Panc1 (cell line): Measurements from ENCODE around the gene GLI3. TPM values are rescaled to one million over a fixed set of nuclear protein-coding genes. Genes with fewer than 3 reads are reported as not detected.

ENCODE experiments used
- ATAC-seq: fragments of 200-7000 bp; cut with Tn5 transposase; 2 replicates; pipeline ENCODE4 v1.9.1; 2020; ENCODE audit warnings: mild to moderate bottlenecking, moderate library complexity
- BruUV-seq: library from RNA; stranded (reverse); fragments of 400-500 nt; replicated peaks from 2 replicates; lab custom pipeline; 2021; lab: Mats Ljungman, UMichigan
- CTCF ChIA-PET: fragments of 300-600 bp; sonication (Branson Sonifier 250); formaldehyde crosslinking; loops from one replicate; lab custom pipeline; 2022; ENCODE audit warnings: antibody characterized with exemption; lab: Charles Lee
- POLR2A ChIA-PET: fragments of 300-600 bp; sonication (Branson Sonifier 250); formaldehyde crosslinking; loops from one replicate; lab custom pipeline; 2022; ENCODE audit warnings: antibody characterized with exemption; lab: Charles Lee
- DNase-seq: peaks from one replicate; pipeline ENCODE4 v3.0.0-alpha.2; 2010; ENCODE audit warnings: low read depth, low spot score
- H3K27ac ChIP-seq: 2 replicates; pipeline ENCODE4 v1.5.1; 2011; ENCODE audit warnings: mild to moderate bottlenecking, low read length, inconsistent platforms
- H3K27me3 ChIP-seq: fragments of 200-500 bp; sonication (Bioruptor generic); 2 replicates; pipeline ENCODE4 v1.6.0; 2014; ENCODE audit warnings: low read length, inconsistent platforms; ENCODE audit not compliant: control insufficient read depth, insufficient read depth
- H3K36me3 ChIP-seq: fragments of 200-500 bp; sonication (Bioruptor generic); 2 replicates; pipeline ENCODE4 v1.5.1; 2014; ENCODE audit warnings: inconsistent platforms, mild to moderate bottlenecking, low read length, moderate library complexity; ENCODE audit not compliant: control insufficient read depth, insufficient read depth
- H3K4me1 ChIP-seq: 2 replicates; pipeline ENCODE4 v1.5.1; 2011; ENCODE audit warnings: inconsistent platforms, mild to moderate bottlenecking, low read length, moderate library complexity; ENCODE audit not compliant: control insufficient read depth, insufficient read depth
- H3K4me3 ChIP-seq, 2 experiments: 2 replicates each; pipeline ENCODE4 v1.5.1; 2011 to 2012; ENCODE audit warnings: low read depth in 2 of 2, low read length in 2 of 2, mild to moderate bottlenecking in 2 of 2, inconsistent platforms in 1 of 2, moderate library complexity in 1 of 2
- H3K9me3 ChIP-seq: fragments of 200-500 bp; sonication (Bioruptor generic); 2 replicates; pipeline ENCODE4 v1.5.1; 2014; ENCODE audit warnings: low read depth, mild to moderate bottlenecking, inconsistent platforms, low read length, moderate library complexity; ENCODE audit not compliant: control insufficient read depth, insufficient read depth
- POLR2AphosphoS5 ChIP-seq: IDR thresholded peaks from 2 replicates; pipeline ENCODE4 v1.6.1; 2012; ENCODE audit warnings: mild to moderate bottlenecking, low read depth, low read length, moderate library complexity
- SIN3A ChIP-seq: IDR thresholded peaks from 2 replicates; pipeline ENCODE4 v1.6.1; 2012; ENCODE audit warnings: low read depth, mild to moderate bottlenecking, low read length, moderate library complexity, borderline replicate concordance; ENCODE audit not compliant: insufficient read depth
- TCF7L2 ChIP-seq: IDR thresholded peaks from 2 replicates; pipeline ENCODE4 v1.6.1; 2011; ENCODE audit warnings: mild to moderate bottlenecking, low read depth, low read length, inconsistent platforms
- in situ Hi-C: cut with HindIII; loops from 2 replicates; pipeline ENCODE4 v1.10.0; 2016; ENCODE audit warnings: low sequenced_read_pairs, low pct_unique_long_range_greater_than_20kb
- intact Hi-C: fragments of 100-400 bp; cut with micrococcal nuclease; formaldehyde crosslinking; loops from one replicate; pipeline ENCODE4 v1.10.0; 2022; ENCODE audit not compliant: unreplicated experiment
- total RNA-seq: library from RNA; stranded (reverse); gene quantifications from one replicate; pipeline ENCODE4 v1.2.1, GENCODE V29; 2021; ENCODE audit not compliant: unreplicated experiment
- TF ChIP-seq, protein P1 (sequence below): fragments of 450-650 bp; IDR thresholded peaks from 2 replicates; pipeline ENCODE4 v1.5.1; 2017; ENCODE audit warnings: mild to moderate bottlenecking
- TF ChIP-seq, protein P2 (sequence below), 2 experiments: IDR thresholded peaks; 2 replicates each; pipeline ENCODE4 v1.6.1; 2011 to 2012; ENCODE audit warnings: low read depth in 2 of 2, control low read depth in 1 of 2, low read length in 1 of 2, mild to moderate bottlenecking in 1 of 2, moderate library complexity in 1 of 2; ENCODE audit not compliant: insufficient read depth in 1 of 2

Gene GLI3
- total RNA-seq, 1 experiment from 2014 or later: 3.7 TPM

DNA sequence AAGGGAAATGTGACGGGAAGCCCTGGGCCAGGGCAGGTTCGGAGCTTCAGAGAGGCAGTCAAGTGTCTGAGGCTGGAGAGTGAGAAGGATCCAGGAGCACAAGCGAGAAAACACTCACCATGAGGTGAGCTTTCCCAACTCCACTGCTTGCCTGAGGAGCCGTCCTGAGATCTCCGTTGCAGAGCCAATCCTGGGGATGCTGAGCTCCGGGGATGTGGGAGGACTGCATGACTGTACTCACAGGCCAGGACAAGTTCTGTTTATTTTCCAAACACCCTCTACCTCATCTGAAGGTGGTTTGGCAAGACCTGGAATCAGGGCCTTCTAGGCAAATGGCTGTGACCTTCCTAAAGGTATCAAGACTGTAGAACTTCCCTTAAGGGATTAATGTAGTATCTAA lies 38.7 kb downstream of the GLI3 start:
- TF ChIP-seq, protein P1, sequence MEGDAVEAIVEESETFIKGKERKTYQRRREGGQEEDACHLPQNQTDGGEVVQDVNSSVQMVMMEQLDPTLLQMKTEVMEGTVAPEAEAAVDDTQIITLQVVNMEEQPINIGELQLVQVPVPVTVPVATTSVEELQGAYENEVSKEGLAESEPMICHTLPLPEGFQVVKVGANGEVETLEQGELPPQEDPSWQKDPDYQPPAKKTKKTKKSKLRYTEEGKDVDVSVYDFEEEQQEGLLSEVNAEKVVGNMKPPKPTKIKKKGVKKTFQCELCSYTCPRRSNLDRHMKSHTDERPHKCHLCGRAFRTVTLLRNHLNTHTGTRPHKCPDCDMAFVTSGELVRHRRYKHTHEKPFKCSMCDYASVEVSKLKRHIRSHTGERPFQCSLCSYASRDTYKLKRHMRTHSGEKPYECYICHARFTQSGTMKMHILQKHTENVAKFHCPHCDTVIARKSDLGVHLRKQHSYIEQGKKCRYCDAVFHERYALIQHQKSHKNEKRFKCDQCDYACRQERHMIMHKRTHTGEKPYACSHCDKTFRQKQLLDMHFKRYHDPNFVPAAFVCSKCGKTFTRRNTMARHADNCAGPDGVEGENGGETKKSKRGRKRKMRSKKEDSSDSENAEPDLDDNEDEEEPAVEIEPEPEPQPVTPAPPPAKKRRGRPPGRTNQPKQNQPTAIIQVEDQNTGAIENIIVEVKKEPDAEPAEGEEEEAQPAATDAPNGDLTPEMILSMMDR: no peak
- TF ChIP-seq, protein P2, sequence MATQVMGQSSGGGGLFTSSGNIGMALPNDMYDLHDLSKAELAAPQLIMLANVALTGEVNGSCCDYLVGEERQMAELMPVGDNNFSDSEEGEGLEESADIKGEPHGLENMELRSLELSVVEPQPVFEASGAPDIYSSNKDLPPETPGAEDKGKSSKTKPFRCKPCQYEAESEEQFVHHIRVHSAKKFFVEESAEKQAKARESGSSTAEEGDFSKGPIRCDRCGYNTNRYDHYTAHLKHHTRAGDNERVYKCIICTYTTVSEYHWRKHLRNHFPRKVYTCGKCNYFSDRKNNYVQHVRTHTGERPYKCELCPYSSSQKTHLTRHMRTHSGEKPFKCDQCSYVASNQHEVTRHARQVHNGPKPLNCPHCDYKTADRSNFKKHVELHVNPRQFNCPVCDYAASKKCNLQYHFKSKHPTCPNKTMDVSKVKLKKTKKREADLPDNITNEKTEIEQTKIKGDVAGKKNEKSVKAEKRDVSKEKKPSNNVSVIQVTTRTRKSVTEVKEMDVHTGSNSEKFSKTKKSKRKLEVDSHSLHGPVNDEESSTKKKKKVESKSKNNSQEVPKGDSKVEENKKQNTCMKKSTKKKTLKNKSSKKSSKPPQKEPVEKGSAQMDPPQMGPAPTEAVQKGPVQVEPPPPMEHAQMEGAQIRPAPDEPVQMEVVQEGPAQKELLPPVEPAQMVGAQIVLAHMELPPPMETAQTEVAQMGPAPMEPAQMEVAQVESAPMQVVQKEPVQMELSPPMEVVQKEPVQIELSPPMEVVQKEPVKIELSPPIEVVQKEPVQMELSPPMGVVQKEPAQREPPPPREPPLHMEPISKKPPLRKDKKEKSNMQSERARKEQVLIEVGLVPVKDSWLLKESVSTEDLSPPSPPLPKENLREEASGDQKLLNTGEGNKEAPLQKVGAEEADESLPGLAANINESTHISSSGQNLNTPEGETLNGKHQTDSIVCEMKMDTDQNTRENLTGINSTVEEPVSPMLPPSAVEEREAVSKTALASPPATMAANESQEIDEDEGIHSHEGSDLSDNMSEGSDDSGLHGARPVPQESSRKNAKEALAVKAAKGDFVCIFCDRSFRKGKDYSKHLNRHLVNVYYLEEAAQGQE (IDR thresholded peaks at IDR 0.05; ENCODE audit: insufficient read depth in 1 of 2, low read depth in 2 of 2, low read length in 1 of 2): no peak
- TF ChIP-seq POLR2AphosphoS5 (no peak), TCF7L2 (no peak), SIN3A (no peak)
- Histone ChIP-seq H3K36me3 (no peaks in the 10 kb centered on the region), H3K4me3 (no peak overlapping the region), H3K27me3 (no peaks in the 10 kb centered on the region), H3K9me3 (no peaks in the 10 kb centered on the region), H3K27ac (no peak overlapping the region), H3K4me1 (no peaks in the 10 kb centered on the region)
- DNase-seq (no peak), ATAC-seq (no peak)
- ChIA-PET CTCF (no interaction called here), POLR2A (no interaction called here)
- intact Hi-C loops: no loop called here
- BruUV-seq: no TSS peak
- in situ Hi-C loops: no loop called here

DNA sequence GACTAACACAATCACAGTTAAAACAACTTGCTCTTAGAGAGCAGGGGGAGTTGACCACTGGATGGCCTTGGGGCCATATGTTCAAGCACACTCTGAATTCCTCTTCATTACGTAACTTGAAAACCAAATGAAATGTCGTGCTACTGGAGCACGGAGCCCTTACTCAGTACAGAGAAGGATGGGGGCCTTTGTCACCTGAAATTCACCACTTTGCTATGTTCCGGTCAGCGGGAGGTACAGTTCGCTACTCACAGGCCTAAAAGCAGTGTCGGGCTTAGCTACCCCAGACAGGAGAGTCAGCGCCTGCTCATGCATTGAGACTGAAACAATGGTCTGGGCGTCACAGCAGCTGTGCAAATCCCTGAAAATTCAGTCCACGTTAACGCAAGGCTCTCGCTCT lies 39.6 kb downstream of the GLI3 start:
- no peaks in the 10 kb centered on the region for H3K36me3 ChIP-seq
- TF ChIP-seq, protein P2 (IDR thresholded peaks at IDR 0.05; ENCODE audit: insufficient read depth in 1 of 2, low read depth in 2 of 2, low read length in 1 of 2): no peak
- TF ChIP-seq, protein P1: no peak
- TF ChIP-seq TCF7L2 (no peak), POLR2AphosphoS5 (no peak), SIN3A (no peak)
- no peaks in the 10 kb centered on the region for H3K4me1 ChIP-seq
- no peaks in the 10 kb centered on the region for H3K27me3 ChIP-seq
- ChIA-PET CTCF (no interaction called here), POLR2A (no interaction called here)
- BruUV-seq: no TSS peak
- no peak overlapping the region for H3K4me3 ChIP-seq
- no peak for ATAC-seq
- in situ Hi-C loops: no loop called here
- DNase-seq: no peak
- no peak overlapping the region for H3K27ac ChIP-seq
- H3K9me3 ChIP-seq: no peaks in the 10 kb centered on the region
- intact Hi-C loops: no loop called here
